AG09309 (cell line): ENCODE results near the gene CYP2A6.
"Not testable (repeated sequence)": the region's sequence is repeated elsewhere in the genome, so short reads cannot be mapped to it uniquely, and the experiment has no call there.

Experiments used
- DNase-seq: peaks from one replicate; pipeline ENCODE4 v3.0.0-alpha.2; 2010; ENCODE audit warnings: low read depth
- H3K4me3 ChIP-seq: 2 replicates; pipeline ENCODE4 v1.5.1; 2011; ENCODE audit warnings: mild to moderate bottlenecking, low read depth, low read length, moderate library complexity; ENCODE audit not compliant: control insufficient read depth
- TF ChIP-seq, protein P1 (sequence below): IDR thresholded peaks from 2 replicates; pipeline ENCODE4 v1.5.1; 2011; ENCODE audit warnings: mild to moderate bottlenecking, low read depth, low read length, inconsistent platforms; ENCODE audit not compliant: insufficient read depth, control insufficient read depth; ENCODE audit errors: missing control alignments

Gene CYP2A6, protein sequence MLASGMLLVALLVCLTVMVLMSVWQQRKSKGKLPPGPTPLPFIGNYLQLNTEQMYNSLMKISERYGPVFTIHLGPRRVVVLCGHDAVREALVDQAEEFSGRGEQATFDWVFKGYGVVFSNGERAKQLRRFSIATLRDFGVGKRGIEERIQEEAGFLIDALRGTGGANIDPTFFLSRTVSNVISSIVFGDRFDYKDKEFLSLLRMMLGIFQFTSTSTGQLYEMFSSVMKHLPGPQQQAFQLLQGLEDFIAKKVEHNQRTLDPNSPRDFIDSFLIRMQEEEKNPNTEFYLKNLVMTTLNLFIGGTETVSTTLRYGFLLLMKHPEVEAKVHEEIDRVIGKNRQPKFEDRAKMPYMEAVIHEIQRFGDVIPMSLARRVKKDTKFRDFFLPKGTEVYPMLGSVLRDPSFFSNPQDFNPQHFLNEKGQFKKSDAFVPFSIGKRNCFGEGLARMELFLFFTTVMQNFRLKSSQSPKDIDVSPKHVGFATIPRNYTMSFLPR

DNA sequence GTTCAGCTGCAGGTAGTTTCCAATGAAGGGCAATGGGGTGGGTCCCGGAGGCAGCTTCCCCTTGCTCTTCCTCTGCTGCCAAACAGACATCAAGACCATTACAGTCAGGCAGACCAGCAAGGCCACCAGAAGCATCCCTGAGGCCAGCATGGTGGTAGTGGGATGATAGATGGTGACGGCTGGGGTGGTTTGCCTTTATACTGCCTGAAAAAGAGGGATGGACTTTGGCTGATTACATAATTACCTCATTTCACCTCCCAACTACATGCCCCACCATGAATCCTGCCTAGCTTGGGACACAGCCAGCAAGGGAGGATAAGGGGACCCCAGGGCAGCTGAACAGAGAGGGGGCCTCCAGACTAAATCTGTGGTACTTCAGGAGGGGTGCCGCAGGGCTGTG is at the start of gene CYP2A6:
TSS of gene CYP2A6 (minus strand) at position 171 of the 400 bp plus-strand sequence. CDS start at position 150, 21 bp downstream.
- not testable (repeated sequence) for H3K4me3 ChIP-seq, DNase-seq

- DNase-seq, H3K4me3 ChIP-seq: not testable (repeated sequence)
These were observed 49.7 kb upstream of the CYP2A6 start for GRCh38 chr19:40899964-40900363.

GRCh38 chr19:40896843-40897789 is 46.9 kb upstream of the CYP2A6 start:
- H3K4me3 ChIP-seq, DNase-seq: not testable (repeated sequence)

GRCh38 chr19:40896418-40896796 is 46.2 kb upstream of the CYP2A6 start:
- TF ChIP-seq, protein P1, sequence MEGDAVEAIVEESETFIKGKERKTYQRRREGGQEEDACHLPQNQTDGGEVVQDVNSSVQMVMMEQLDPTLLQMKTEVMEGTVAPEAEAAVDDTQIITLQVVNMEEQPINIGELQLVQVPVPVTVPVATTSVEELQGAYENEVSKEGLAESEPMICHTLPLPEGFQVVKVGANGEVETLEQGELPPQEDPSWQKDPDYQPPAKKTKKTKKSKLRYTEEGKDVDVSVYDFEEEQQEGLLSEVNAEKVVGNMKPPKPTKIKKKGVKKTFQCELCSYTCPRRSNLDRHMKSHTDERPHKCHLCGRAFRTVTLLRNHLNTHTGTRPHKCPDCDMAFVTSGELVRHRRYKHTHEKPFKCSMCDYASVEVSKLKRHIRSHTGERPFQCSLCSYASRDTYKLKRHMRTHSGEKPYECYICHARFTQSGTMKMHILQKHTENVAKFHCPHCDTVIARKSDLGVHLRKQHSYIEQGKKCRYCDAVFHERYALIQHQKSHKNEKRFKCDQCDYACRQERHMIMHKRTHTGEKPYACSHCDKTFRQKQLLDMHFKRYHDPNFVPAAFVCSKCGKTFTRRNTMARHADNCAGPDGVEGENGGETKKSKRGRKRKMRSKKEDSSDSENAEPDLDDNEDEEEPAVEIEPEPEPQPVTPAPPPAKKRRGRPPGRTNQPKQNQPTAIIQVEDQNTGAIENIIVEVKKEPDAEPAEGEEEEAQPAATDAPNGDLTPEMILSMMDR = no peak
- no peak overlapping the region for H3K4me3 ChIP-seq
- no peak for DNase-seq

GRCh38 chr19:40893112-40893511 is 42.9 kb upstream of the CYP2A6 start:
- H3K4me3 ChIP-seq = no peak overlapping the region
- TF ChIP-seq, protein P1 = no peak
- DNase-seq = no peak

DNA sequence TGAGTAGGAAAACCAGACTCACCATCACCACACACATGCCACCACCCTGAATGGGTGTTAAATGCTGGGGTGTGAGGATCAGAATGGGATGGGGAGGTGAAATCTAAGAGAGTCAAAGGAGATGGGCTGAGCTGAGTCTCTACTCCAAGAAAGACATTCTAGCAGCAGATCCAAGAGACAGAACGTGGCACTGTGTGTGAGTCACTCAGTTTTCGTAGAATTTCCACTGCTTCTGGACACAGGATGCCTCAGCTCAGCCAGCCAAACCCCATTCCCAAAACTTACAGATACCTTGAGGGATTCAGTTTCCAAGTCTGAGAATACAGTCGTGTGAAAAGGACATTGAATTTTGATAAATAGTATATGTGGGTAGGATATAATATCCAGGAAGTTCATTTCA is 39.1 kb upstream of the CYP2A6 start:
- H3K4me3 ChIP-seq = no peak overlapping the region
- TF ChIP-seq, protein P1 = no peak
- DNase-seq = no peak

DNA sequence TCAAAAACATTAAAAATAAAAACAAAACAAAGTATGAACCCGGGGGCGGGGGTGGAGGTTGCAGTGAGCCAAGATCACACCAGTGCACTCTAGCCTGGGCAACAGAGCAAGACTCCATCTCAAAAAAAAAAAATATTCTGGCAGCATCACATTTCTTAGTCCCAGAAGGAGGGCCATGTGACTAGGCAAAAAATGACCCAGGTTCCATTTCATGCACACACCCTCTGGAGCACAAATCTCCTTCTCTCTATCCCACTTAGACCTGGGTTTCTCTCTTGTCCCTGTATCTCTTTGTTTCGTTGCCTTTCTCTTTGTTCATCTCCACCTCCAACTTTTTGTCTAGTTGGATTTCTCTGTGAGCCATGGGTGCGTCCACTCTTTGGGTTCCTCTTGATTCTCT is 37.9 kb upstream of the CYP2A6 start:
- H3K4me3 ChIP-seq = no peak overlapping the region
- DNase-seq = no peak
- TF ChIP-seq, protein P1 = no peak

DNA sequence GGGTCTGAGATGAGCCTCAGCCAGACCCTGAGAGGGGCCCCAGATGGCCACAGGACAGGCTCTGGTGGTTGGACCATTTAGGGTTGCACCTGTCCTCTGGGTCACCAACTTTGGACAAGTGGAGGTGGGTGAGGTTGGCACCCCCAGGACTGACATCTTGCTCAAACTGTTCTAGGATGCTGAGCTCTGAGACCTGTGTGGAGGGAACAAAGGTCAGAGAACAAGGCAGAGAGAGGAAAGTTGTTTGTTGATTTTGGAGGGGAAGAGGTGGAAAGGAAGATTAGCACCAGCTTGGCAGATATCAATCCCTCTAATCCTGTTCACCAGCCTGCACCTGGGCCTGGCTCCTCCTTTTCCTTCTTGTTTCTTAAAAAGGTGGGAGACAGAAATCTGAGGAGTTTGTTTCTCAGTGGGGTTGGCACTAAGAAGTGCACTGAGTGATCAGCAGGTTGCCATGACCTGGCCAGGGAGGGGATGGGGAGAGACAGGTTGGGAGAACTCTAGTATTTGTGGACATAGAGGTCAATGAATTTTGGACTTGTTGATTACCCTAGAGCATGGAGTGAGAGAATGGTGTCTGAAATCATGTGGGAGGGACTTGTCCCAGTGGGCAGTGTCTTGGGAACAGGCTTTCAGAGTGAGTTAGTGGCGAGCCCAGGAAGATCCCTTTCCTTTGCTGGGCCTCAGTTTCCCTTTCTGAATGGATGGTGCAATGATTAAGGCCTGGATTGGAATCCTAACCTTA is 34.1 kb upstream of the CYP2A6 start:
- not testable (repeated sequence) for H3K4me3 ChIP-seq

GRCh38 chr19:40882062-40882461 is 31.8 kb upstream of the CYP2A6 start, which contains the start of gene CYP2A7:
CYP2A7 (minus strand) TSS chr19:40882231; CDS start chr19:40882210, 21 bp downstream.
- not testable (repeated sequence) for H3K4me3 ChIP-seq, DNase-seq

More for the DNA sequence above, 34.1 kb upstream of the CYP2A6 start:
- DNase-seq = not testable (repeated sequence)

DNA sequence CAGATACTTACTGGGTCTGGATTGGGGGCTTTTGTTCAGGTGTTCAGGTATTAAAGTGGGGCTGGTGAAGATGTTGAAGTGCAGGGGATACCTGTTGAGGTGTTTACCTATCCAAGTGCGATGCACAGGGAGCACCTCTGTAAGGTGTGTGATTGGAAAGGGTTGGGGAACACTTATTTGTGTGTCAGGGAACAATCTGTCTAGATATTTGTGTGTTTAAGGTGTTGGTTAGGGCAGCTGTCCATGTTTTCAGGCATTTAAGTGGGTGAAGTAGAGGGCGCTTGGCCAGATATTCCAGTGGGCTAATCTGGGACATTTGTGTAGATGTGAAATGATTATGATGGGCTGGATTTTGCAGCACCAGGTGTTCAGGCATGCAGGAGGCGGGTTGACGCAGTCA is 29.1 kb upstream of the CYP2A6 start:
- not testable (repeated sequence) for H3K4me3 ChIP-seq, DNase-seq

GRCh38 chr19:40875526-40875951 is 25.3 kb upstream of the CYP2A6 start:
- H3K4me3 ChIP-seq, DNase-seq: not testable (repeated sequence)

- not testable (repeated sequence) for DNase-seq, H3K4me3 ChIP-seq
These were observed 24.6 kb upstream of the CYP2A6 start for GRCh38 chr19:40874874-40875273.
